Skin epidermis (tissue), 12 donors: ENCODE results near the gene CNDP1.

ENCODE experiments used
- H3K27ac ChIP-seq, 21 experiments: fragments of 200-600 bp; sonication (generic) in 11 of 21; one replicate each; pipeline ENCODE4 v1.5.0; 2020; ENCODE audit warnings: mild to moderate bottlenecking in 3 of 21, inconsistent platforms in 2 of 21, moderate library complexity in 2 of 21
- H3K4me3 ChIP-seq, 7 experiments: fragments of 200-600 bp; sonication (generic) in 2 of 7; one replicate each; pipeline ENCODE4 v1.5.0; 2020; ENCODE audit warnings: inconsistent platforms in 2 of 7, mild to moderate bottlenecking in 2 of 7, moderate library complexity in 1 of 7

CNDP1 gene

DNA sequence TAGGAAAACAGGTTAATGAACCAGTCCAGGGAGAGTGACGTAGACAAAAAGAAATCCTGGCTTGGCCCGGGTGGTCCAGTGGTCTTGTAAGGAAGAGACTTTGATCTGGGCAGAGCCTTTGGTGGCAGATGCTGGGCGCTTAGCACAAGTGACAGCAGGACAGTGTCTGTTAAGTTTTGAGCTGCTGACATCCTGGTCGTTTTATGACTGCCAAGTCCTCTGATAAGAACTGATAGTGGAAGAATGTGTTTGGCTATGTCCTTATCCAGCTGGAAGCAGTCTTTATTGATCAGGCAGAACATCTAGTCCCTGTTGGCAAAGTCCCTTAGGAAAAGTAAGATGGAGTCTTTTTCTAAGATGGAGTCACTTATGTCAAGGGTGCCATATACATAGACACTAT is 36.0 kb downstream of the CNDP1 start:
- no peak overlapping the region for H3K27ac ChIP-seq

DNA sequence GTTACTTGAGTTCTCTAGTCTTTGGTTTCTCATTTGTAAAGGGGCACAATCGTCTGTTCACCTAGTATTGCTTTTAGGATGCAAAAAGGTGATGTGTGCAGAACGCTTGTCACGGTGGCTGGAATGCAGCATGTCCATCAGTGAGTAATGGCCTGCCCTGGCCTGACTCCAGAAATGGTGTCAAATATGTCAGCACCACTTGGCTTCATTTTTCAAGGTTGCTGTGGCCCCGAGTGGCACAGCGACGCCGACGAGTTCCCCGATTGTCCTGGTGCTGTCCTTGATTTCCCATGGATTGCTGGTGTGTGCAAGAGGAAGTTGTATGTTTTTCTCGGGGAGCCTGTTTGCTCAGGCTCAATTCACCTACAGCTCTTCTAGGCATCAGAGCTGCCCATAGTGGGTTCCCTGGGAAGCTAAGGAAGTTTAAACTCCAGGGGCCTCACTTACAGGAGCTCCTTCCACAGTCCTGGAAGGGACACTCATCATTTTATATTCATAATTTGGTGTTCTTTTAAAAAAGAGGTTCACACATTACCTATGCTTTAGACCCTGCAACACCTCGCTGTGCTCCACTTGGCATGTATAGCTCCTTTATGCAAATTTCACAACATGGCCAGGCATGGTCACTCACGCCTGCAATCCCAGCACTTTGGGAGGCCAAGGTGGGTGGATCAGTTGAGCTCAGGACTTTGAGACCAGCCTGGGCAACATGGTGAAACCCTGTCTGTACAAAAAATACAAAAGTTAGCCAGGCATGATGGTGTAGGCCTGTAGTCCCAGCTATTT is 37.8 kb downstream of the CNDP1 start:
- Histone ChIP-seq H3K27ac (no peak overlapping the region), H3K4me3 (no peak overlapping the region)

More for the DNA sequence above, 36.0 kb downstream of the CNDP1 start:
- no peak overlapping the region for H3K4me3 ChIP-seq

DNA sequence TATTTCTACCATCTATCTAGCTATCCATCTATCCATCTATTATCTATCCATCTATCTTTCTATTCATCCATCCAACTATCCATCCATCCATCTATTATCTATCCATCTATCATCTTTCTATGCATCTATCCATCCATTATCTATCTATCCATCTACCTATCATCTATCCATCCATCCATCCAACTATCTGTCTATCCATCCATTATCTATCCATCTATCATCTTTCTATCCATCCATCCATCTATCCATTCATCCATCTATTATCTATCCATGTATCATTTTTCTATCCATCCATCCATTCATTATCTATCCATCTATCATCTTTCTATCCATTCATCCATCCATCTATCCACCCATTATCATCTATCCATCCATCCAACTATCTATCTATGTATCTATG is 38.8 kb downstream of the CNDP1 start:
- Histone ChIP-seq H3K4me3 (no peak overlapping the region), H3K27ac (no peak overlapping the region)

DNA sequence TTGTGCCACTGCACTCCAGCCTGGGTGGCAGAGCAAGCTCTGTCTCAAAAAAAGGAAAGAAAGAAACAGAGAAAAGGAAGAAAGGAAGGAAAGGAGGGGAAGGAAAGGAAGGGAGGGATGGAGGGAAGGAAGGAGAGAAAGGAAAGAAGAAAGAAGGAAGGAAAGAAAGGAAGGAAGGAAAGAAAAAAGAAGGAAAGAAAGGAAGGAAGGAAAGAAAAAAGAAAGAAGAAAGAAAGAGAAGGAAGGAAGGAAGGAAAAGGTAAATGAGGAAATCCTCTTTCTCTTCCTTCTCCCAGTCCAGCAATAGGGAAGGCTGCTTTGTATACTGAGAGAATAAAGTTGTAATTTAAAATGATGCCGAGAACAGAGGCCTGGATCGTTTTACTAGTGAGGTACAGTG is 40.6 kb downstream of the CNDP1 start:
- Histone ChIP-seq H3K4me3 (no peak overlapping the region), H3K27ac (no peak overlapping the region)

DNA sequence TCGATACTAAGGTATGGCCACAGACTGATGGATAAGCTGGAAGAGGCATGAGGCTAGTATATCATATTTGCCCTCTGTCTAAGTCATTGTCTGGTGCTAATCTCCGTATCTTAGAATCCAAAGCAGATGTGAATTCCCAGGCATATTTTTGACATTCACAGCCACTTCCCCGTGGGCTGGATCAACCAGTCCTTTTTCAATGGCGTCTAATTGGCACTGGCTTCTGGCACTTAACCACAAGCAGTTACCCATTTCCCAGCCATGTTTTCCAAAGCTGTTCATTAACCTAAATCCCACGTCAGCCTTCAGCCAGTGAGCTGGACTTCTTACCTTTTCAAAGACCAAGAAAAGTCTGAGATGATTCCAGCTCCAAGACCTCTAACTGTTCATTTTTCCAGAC is 42.7 kb downstream of the CNDP1 start:
- H3K27ac ChIP-seq, result no peak overlapping the region
- no peak overlapping the region for H3K4me3 ChIP-seq

DNA sequence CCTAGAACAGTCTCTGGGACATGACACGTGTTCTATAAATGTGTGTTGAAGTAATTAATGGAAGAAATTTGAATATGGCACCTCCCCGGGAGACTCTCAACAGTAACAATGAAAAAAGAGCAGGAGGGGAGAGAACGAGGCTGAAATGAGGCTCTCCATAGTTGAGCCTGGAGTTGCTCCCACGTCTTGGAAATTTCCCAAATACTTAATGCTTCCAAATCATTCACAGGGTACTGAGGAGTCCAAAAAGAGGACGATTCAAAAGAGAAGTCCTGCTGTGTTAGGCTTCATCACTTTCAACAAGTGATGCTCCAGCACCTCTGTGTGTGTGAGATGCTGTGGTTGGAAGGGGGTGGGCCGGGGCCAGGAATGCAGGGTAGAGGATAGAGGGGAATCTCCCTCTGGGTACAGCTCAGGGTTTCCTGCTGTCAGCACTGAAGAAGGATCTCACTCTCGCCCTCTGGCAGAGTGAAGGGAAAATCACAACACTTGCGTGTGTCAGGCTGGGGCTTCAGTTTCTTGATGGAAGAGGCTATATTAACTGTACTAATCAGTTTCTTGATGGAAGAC is 45.3 kb downstream of the CNDP1 start:
- Histone ChIP-seq H3K27ac (no peak overlapping the region), H3K4me3 (no peak overlapping the region)

DNA sequence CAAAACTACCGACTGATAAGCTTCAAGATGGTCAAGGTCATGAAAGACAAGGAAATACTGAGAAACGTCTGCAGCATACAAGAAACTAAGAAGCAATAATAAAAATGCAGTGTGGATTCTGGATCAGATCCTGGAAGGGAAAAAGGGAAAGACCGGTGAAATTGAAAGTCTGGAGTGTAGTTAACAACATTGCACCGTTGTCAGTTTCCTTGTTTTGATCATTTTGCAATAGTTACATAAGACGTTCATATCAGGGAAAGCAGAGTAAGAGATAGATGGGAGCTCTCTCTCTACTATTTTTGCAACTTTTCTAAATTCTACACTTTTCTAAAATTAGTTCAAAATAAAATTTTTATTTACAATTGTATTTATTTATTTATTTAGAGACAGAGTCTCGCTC is 48.3 kb downstream of the CNDP1 start:
- no peak overlapping the region for H3K27ac ChIP-seq
- no peak overlapping the region for H3K4me3 ChIP-seq

DNA sequence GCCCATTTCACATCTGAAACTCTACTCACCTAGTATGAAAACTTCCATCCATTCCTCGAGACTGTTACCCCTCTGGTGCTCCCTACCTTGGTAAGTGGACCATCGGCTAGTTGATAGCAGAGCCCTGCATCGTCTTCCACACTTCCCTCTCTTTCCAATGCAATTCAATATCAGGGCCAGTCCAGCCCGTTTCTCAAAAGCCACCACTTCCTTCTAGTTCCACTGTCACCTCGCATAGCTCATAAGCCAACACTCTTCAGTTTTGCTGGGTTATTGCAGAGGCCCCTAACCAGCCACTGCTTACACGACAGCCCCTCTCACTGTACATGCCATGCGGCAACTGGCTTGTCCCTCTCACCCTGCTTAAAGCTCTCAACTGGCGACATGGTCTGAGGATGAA is 53.1 kb downstream of the CNDP1 start:
- H3K27ac ChIP-seq, result no peak overlapping the region
- H3K4me3 ChIP-seq, result no peak overlapping the region

DNA sequence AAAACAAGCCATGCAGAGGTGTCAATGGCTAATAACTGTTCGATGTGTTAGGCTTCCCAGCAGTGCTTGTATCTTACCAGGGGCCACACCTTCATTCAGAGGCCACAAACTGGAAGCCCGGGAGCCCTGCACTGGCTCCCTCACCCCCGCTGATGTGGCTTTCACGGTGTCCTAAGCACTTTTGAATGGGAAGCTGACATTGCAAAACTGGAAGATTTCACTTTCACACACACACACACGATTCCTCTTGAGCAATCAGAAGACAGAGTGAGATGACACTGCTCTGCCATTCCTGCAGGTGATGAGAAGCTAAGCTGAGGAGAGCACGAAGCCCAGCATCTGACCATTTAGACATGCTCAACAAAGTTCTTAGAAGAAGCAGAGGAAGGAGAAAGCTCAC is 54.7 kb downstream of the CNDP1 start:
- Histone ChIP-seq H3K27ac (no peak overlapping the region), H3K4me3 (no peak overlapping the region)

DNA sequence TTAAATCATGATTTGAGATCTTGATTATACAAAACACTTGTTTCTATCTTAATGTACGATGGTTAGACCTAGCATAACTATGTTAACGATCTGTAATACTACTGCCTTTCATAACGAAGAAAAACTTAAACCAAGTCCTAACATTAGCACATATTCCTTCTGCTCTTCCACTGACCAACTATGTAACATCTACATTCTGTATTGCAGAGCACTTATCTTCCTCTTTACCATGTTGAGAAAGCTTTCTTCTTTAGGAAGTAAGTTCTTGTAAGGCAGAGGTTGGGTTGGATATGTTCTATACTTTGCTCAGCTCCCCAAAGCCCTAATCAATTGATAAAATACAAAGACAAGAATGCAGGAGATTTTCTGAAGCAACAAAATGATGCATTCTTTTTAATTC is 55.5 kb downstream of the CNDP1 start:
- Histone ChIP-seq H3K4me3 (no peak overlapping the region), H3K27ac (no peak overlapping the region)

DNA sequence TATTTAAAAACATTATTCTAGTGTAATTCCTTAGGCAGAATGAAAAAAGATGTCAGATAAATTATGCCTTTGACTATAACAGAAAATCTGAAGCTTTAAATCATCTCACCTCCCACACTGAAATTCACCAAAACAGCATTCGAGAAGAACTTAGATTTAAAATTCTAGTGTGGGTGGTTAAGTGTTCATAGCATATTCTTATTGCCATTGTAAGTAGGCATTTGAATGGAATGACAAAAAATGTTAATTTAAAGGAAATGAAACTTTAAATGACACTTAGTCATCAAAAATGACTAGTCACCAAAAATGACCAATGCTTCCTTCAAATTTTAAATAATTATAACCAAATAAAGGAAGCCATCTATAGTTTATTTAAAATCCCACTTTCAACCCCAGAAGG is 56.4 kb downstream of the CNDP1 start:
- no peak overlapping the region for H3K4me3 ChIP-seq

DNA sequence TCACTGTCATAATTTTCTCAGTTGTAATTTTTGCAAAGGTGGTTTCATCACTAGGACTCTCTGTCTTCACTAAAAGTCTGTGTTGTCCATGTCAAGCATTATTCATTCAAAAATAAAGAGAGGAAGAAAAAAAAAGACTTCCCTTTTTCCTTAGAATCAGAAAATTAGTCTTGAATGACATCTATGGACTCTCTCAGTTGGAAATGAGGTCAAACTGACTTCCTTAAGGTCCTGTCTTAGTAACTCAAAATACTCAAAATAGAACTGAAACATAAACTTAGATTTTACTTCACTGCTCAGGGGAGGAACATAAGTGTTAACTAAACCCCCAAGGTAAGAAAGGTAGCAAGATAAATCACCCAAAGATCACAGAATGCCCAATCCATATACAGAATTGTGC is 61.1 kb downstream of the CNDP1 start:
- no peak overlapping the region for H3K27ac ChIP-seq
- no peak overlapping the region for H3K4me3 ChIP-seq

More for the DNA sequence above, 56.4 kb downstream of the CNDP1 start:
- no peak overlapping the region for H3K27ac ChIP-seq

DNA sequence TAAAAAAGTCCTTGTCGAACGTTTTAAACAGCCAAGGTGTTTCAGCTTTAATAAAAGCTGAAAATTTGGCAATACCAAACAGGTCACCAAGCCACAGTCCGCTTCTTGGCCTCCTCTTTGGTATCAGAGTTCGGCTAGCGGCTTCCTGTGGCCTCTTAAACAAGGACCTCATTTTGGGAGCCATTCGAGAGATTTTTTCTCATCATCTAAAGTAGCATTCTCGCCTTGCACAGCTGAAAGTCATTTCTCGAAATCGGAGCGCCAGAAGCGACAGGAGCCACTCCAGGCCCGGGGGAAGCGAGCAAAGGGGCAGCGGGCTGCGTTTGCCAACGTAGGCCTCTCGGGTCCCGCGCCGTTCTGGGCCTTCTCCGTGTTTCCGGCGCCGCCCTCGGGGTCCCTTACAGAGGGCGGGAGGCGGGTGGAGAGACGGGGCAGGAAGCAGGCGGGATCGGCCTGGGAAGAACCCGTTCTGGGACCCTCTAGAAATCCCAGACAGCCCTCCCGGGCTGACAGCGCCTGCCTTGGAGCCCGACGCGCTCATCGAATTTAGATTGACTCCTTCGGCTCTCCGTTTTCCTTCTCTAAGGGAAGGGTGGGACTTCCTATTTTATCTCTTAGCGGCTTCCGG is 62.8 kb downstream of the CNDP1 start:
- peak overlapping the region; percentile 97 to 100 (median 100) for H3K27ac ChIP-seq
- H3K4me3 ChIP-seq, result peak overlapping the region; percentile 77 to 98 (median 96)

DNA sequence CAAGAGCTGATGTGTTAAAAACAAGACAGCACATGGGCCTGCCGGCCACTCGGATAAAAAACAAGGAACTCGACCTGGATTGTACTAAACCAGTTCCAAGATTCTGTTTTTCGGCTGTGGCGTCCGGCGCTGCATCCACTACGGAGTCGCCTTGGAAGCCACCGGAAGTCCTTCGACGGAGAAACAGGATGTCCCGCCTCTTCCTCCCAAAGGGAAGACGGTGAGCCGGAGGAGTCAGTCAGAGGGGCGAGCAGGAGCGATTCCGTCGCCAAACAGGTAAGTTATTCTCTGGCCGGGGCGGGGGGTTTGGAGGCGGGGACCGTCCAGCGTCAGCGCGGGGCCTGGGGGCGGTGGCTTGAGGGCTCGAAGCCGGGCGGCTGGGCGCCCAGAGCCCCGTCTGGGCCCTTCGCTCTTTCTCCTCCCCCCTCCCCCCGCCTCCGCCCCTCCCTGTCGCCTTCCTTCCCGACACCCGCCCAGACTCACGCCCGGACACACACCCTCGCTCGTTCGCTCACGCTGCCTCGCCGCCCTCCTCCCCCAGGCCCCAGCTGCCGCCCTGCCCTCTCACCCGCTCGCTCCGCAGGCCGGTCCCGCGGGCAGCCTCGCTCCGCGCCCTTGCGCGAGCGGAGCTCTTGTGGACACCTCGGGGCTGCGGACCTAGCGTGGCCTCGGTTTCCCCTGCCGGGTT is 63.5 kb downstream of the CNDP1 start, which contains the start of gene ZNF407:
Gene ZNF407 (plus strand): TSS at position 209 of the 688 bp plus-strand sequence. CDS start 33,150 bp downstream, outside the sequence.
- peak within 1 kb of the TSS; percentile 77 to 98 (median 96) for H3K4me3 ChIP-seq
- H3K27ac ChIP-seq, result peak within 1 kb of the TSS; percentile 97 to 100 (median 100)

DNA sequence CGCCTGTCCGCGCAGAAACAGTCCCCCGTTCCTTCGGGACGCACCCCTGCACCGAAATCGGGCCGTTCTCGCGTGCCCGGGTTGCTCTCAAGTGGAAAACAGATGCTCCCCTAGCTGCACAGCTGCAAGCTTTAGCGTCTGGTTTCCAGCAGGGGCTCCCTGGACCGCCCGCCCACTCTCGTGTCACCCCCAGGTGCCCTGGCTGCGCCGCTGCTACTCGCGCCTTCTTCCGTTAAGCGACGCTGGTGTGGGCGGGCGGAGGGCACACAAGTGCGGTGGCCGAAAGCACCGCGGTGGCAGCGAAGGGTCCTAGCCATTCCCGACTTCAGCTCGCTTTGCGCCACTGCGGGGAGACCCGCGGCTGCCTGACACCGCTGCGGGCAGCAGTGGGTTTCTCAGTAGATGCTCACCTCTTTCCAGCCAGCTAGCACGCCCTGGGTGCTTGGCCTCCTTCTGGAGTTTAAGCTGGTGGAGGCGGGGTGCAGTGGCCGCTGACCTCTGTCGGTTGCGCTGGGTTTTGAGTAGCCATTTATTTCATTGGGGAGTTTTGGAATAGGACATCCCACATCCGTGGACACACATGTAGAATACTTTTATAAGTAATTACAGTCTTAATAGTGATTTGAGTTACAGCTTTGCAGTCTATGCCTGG is 64.2 kb downstream of the CNDP1 start:
- H3K27ac ChIP-seq, result peak overlapping the region; percentile 97 to 100 (median 100)
- H3K4me3 ChIP-seq, result peak overlapping the region; percentile 77 to 98 (median 96)

DNA sequence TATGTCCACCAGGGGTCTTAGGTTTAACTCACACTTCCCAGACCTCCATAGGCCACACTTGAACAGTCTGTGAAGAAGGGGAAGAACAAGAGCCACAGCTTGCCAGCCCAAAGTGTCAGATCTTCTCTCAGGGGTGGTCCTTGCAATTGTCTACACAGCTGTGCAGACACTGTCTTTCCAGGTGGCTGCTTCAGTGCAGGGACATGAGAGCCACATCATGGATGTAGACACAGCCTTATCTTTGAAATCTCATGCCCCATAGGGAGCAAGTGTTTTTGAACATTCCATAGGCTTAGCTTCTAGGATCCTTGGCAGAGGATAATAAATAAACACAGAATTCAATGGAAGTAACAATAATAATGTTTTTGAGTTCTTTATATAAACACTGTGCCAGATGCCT is 70.1 kb downstream of the CNDP1 start:
- H3K4me3 ChIP-seq, result no peak overlapping the region
- H3K27ac ChIP-seq, result no peak overlapping the region

DNA sequence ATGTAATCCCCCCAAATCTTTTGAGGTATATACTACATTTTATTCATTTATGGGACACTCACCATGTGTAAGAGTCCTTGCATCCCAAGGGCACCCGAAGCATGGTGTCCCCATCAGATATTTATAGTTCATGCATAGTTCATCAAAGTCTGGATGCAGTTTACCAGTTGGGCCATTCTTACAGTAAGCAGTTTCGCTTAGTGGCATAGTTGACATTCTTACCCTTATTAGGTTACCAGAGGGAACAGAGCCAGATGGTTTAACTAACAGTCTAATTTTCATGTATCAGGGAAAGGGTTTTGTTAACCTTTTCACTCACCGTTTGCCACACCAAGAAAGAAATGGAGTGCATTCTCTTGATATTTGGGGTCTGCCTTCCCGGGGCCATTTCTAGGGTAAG is 70.5 kb downstream of the CNDP1 start:
- H3K4me3 ChIP-seq, result no peak overlapping the region

DNA sequence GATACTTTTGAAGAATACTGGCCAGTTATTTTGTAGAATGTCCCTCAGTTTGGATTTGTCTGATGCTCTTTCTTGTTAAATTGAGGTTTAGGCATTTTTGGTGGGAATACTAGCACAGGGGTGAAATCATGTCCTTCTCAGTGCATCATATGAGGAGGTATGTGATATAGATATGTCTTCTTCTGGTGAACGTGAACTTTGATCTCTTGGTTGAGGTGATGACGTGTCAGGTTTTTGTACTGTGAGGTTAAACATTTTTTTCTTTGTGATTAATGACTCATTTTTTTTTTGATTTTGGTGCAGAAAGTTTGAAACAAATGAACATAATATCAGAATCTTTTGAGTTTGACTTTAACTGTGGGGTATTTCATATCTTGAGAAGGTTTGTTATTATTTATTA is 74.4 kb downstream of the CNDP1 start:
- no peak overlapping the region for H3K27ac ChIP-seq
- H3K4me3 ChIP-seq, result no peak overlapping the region

More for the DNA sequence above, 70.5 kb downstream of the CNDP1 start:
- no peak overlapping the region for H3K27ac ChIP-seq

DNA sequence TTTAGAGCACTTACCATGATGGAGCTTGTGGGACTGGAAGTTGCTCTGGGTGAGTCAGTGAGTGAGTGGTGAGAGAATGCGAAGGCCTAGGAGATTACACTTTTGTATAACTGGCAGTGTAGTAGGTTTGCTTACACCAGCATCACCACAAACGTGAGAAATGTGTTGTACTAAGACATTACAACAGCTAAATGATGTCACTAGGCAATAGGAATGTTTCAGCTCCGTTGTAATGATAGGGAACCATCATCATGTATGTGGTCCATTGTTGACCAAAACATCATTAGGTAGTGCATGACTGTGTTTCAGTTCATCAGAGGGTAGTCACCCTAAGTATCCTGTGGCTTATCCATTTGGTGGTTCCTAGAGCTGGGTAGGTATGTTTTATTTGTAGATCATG is 75.2 kb downstream of the CNDP1 start:
- no peak overlapping the region for H3K4me3 ChIP-seq

DNA sequence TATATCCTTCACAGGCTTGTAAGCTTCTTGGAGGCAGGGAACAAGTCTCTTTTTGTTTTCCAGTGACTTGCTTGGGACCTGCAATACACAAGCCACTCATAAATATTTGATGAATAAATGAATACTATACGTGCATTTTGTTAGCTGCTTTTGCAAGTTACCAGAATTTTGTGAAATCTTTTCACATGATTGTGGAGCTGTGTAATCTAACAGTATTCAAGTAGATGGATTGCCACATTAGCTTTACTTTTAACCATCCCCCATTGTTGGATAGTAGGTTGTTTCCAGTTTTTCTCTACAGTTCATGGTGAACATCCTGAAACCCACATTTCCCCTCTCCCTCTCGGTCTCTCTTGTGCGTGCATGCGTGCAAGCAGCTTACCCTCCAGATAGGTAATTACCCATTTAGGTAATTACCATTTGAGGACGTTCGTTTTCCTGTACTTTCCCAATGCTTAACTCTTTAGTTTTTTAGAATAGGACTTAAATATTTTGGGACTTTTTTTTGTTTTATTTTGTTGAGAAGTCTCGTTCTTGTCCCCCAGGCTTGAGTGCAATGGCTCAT is 75.8 kb downstream of the CNDP1 start:
- H3K27ac ChIP-seq, result no peak overlapping the region
- no peak overlapping the region for H3K4me3 ChIP-seq

More for the DNA sequence above, 75.2 kb downstream of the CNDP1 start:
- H3K27ac ChIP-seq, result no peak overlapping the region
